ENCODE data around the gene ELFN2. TPM values are rescaled to one million over a fixed set of nuclear protein-coding genes. Genes with fewer than 3 reads are reported as not detected.

ELFN2 gene, protein sequence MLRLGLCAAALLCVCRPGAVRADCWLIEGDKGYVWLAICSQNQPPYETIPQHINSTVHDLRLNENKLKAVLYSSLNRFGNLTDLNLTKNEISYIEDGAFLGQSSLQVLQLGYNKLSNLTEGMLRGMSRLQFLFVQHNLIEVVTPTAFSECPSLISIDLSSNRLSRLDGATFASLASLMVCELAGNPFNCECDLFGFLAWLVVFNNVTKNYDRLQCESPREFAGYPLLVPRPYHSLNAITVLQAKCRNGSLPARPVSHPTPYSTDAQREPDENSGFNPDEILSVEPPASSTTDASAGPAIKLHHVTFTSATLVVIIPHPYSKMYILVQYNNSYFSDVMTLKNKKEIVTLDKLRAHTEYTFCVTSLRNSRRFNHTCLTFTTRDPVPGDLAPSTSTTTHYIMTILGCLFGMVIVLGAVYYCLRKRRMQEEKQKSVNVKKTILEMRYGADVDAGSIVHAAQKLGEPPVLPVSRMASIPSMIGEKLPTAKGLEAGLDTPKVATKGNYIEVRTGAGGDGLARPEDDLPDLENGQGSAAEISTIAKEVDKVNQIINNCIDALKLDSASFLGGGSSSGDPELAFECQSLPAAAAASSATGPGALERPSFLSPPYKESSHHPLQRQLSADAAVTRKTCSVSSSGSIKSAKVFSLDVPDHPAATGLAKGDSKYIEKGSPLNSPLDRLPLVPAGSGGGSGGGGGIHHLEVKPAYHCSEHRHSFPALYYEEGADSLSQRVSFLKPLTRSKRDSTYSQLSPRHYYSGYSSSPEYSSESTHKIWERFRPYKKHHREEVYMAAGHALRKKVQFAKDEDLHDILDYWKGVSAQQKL
- total RNA-seq: 0.97 and 0.99 TPM in 2 replicates
- long read RNA-seq, partial matches to known transcripts: 0 of 1 reads
- long read RNA-seq, other reads (novel, unspliced or antisense): 1 of 1 reads

- Mint-ChIP-seq H3K27ac (ENCODE audit: unreplicated experiment) (no peak within 1 kb of the TSS), H3K4me1 (ENCODE audit: unreplicated experiment) (peaks cover 37% of the 10 kb centered on the region), H3K4me3 (ENCODE audit: unreplicated experiment) (peak within 1 kb of the TSS; percentile 69), H3K27me3 (ENCODE audit: unreplicated experiment) (peaks cover 12% of the 10 kb centered on the region), H3K36me3 (ENCODE audit: unreplicated experiment) (no peaks in the 10 kb centered on the region), H3K9me3 (ENCODE audit: unreplicated experiment) (no peaks in the 10 kb centered on the region)
- no peak for DNase-seq (ENCODE audit: extremely low spot score, unreplicated experiment)
- no peak for TF ChIP-seq CTCF (IDR thresholded peaks at IDR 0.05)
Observed at GRCh38 chr22:37427135-37427710, at the start of gene ELFN2. TSS of gene ELFN2 (minus strand) at chr22:37427479. CDS start at chr22:37375534, 51,945 bp downstream.

DNA sequence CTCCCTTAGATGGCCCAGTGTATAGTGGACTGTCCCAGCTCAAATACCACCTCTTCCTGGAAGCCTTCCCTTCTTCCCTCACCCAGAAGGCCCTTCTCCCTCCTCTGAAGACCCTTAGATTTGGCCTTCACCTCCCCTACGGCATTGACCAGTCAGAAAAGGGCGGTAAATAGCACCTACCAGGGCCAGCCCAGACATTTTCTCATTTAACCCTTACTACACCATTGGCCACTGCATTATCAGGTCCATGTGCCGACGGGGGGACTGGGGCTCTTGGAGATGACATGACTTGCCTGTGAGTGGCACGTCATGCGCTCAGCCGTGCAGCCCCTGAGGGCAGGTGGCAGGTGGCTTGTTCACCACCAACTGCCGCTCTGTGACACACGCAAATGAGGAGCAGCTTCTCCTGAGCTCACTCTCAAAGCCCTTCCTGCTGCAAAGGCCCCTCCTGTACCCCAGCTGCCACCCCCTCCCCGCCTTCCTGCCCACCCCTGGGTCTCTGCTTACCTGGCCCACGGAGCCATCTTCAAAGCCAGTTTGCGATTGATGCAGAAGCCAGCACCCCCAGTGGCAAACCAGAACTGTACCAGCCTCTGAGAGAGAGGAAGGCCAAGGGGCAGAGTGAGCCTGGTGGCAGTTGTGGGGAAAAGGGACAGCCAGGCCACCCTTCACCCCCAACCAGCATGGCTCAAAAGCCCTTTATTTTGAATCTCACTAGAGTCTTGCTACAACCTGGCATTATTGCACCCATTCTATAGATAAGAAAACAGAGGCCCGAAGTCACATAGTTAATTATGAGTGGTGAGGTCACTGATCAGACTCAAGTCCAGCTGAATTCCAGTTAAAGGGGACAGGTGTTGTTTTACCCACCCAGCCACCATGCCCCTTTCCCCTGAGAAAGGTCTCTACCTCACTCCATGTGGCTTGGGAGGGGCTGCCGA is 49.4 kb upstream of the ELFN2 start:
- peaks cover 2% of the 10 kb centered on the region for H3K27me3 Mint-ChIP-seq (ENCODE audit: unreplicated experiment)
- no peak overlapping the region for H3K27ac Mint-ChIP-seq (ENCODE audit: unreplicated experiment)
- no peak overlapping the region for H3K4me3 Mint-ChIP-seq (ENCODE audit: unreplicated experiment)
- no peaks in the 10 kb centered on the region for H3K9me3 Mint-ChIP-seq (ENCODE audit: unreplicated experiment)
- H3K4me1 Mint-ChIP-seq (ENCODE audit: unreplicated experiment): no peaks in the 10 kb centered on the region
- no peaks in the 10 kb centered on the region for H3K36me3 Mint-ChIP-seq (ENCODE audit: unreplicated experiment)
- no peak for DNase-seq (ENCODE audit: extremely low spot score, unreplicated experiment)
- TF ChIP-seq CTCF (IDR thresholded peaks at IDR 0.05): no peak

- DNase-seq (ENCODE audit: extremely low spot score, unreplicated experiment): no peak
- Mint-ChIP-seq H3K4me1 (ENCODE audit: unreplicated experiment) (no peaks in the 10 kb centered on the region), H3K9me3 (ENCODE audit: unreplicated experiment) (no peaks in the 10 kb centered on the region), H3K4me3 (ENCODE audit: unreplicated experiment) (no peak overlapping the region), H3K36me3 (ENCODE audit: unreplicated experiment) (no peaks in the 10 kb centered on the region), H3K27me3 (ENCODE audit: unreplicated experiment) (peaks cover 2% of the 10 kb centered on the region), H3K27ac (ENCODE audit: unreplicated experiment) (no peak overlapping the region)
- no peak for TF ChIP-seq CTCF (IDR thresholded peaks at IDR 0.05)
Observed at GRCh38 chr22:37474447-37475090, 47.3 kb upstream of the ELFN2 start.

DNA sequence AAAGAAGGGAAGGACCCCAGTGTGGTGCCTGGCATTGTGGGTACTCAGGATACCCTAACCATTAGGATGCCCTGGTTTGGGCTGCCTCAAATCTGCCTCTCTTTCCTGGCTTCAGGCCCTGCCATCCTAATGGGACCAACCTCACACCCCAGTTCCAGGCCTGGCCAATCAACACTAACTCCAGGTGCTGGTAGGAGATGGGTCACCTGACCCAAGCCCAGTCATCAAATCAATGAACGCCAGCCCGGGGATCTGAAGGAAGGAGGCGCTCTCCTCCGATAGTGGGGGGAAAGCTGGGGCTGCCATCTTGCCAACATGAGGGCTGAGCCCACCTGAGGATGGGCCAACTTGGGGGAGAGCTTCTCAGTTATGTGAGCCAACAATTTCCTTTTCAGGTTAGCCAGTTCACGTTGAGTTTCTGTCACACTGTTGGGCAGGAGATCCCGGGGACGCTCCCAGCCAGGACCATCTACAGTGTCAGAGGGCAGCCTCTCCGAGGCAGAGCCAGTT is 46.2 kb upstream of the ELFN2 start:
- Mint-ChIP-seq H3K4me3 (ENCODE audit: unreplicated experiment) (no peak overlapping the region), H3K27ac (ENCODE audit: unreplicated experiment) (no peak overlapping the region), H3K4me1 (ENCODE audit: unreplicated experiment) (no peaks in the 10 kb centered on the region), H3K36me3 (ENCODE audit: unreplicated experiment) (no peaks in the 10 kb centered on the region), H3K27me3 (ENCODE audit: unreplicated experiment) (peaks cover 2% of the 10 kb centered on the region), H3K9me3 (ENCODE audit: unreplicated experiment) (no peaks in the 10 kb centered on the region)
- no peak for TF ChIP-seq CTCF (IDR thresholded peaks at IDR 0.05)
- no peak for DNase-seq (ENCODE audit: extremely low spot score, unreplicated experiment)

Data from osteocyte (in vitro differentiated cells).